ENCODE measurements around the gene TMPRSS9. TPM values are rescaled to one million over a fixed set of nuclear protein-coding genes. Genes with fewer than 3 reads are reported as not detected.

Gene TMPRSS9
- total and polyA plus RNA-seq, 2 of the 13 experiments (the other 11 are each of a cell fraction or from before 2014, with no cell fraction given), result 2.5 to 5.2 TPM

DNA sequence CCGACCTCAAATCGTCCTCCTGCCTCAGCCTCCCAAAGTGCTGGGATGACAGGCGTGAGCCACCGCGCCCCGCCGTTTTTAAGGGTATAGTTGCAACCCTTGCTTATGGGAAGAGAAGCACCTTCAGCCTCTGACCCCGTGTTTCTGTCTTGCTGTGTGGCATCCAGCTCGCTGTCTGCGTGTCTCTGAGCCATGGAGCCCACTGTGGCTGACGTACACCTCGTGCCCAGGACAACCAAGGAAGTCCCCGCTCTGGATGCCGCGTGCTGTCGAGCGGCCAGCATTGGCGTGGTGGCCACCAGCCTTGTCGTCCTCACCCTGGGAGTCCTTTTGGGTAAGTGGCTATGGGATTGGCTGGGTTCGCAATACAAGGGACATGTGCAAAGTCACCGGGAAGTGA is 29.5 kb downstream of the TMPRSS9 start (continued):
- TF ChIP-seq ZNF318 (CRISPR knock-in tag; IDR thresholded peaks at IDR 0.05) (no peak), IKZF5 (CRISPR knock-in tag; IDR thresholded peaks at IDR 0.05) (no peak), BORCS8-MEF2B (CRISPR knock-in tag; IDR thresholded peaks at IDR 0.05) (no peak), ZBTB7A (CRISPR knock-in tag; IDR thresholded peaks at IDR 0.05) (no peak), ARID5B (CRISPR knock-in tag; IDR thresholded peaks at IDR 0.05) (no peak), SOX13 (IDR thresholded peaks at IDR 0.05) (no peak), SOX13 (CRISPR knock-in tag; conservative IDR thresholded peaks at IDR 0.05 in 1 of 2, IDR thresholded peaks at IDR 0.05 in 1 of 2) (no peak), ZNF234 (CRISPR knock-in tag; conservative IDR thresholded peaks at IDR 0.05) (no peak)
